GM12865 (cell line): ENCODE measurements around the gene CDPF1.

Experiments
- DNase-seq: peaks from one replicate; pipeline ENCODE4 v3.0.0; 2010; ENCODE audit warnings: low read depth
- H3K4me3 ChIP-seq: 2 replicates; pipeline ENCODE4 v1.5.1; 2011; ENCODE audit warnings: mild to moderate bottlenecking, low read depth, low read length, control low read depth
- CTCF ChIP-seq: IDR thresholded peaks from 2 replicates; pipeline ENCODE4 v1.5.1; 2011; ENCODE audit warnings: low read length, control low read depth, low read depth, inconsistent platforms; ENCODE audit not compliant: insufficient read depth; ENCODE audit errors: missing control alignments

CDPF1 gene

GRCh38 chr22:46280063-46280817, 30.1 kb upstream of the CDPF1 start:
- no peak for TF ChIP-seq CTCF
- no peak for DNase-seq

DNA sequence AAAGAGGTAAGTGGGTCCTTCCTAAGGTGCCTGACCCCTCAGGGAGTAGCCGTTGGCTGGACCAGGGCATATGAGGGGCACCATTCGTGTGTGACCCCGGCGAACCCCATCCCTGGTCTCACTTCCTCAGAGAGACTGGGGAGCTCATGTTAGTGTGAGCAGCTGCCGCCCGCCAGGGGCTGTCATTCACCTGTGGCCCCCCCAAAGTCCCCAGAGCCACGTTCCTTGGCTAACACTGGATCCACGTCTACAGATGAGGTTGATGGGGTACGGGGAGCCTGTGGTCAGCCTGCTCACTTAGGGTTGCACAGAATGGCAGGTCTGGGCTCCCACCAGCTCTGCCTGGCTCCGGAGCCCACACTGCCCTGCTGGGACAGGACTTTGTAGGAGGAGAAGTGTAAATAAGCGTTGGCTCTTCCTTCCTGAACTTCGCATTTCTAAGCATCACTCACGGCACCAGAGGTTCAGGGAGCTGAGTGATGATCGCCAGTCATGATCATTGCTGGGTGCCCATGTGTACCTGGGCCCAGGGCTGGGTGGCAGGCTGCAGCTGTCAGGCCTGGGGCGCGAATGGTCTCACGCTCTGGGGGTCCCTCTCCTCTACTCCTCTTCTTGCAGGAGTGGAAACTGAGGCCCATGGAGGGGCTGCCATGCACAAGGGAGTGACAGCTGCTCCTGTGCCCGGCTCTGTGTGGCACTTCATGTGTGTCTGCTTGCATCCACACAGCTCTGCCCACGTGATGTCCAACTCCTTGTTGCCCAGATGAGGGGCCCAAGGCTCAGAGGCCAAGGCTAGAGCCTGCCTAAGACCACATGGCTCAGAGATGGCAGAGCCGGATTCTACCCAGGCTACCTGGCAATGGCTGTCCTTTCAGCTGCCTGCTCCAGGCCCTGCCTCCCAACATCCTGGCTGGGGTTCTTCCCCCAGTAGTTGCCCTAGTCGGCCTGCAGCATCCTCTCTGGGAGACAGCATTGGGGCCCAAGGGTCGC, 28.9 kb upstream of the CDPF1 start:
- DNase-seq: no peak
- TF ChIP-seq CTCF: no peak
- no peak overlapping the region for H3K4me3 ChIP-seq

More at GRCh38 chr22:46280063-46280817, 30.1 kb upstream of the CDPF1 start:
- no peak overlapping the region for H3K4me3 ChIP-seq

DNA sequence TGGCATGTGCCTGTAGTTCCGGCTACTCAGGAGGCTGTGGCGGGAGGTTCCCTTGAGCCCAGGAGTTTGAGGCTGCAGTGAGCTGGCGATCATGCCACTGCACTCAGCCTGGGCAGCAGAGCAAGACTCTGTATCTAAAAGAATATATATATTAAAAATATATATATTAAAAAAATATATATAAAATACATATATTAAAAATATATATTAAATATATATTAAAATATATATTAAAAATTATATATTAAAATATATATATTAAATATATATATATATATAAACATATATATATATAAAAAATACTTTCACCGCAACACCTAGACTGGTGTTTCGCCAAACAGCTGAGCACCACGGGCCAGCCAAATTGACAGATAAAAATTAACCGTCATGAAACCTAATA, 26.5 kb upstream of the CDPF1 start:
- no peak for DNase-seq
- no peak for TF ChIP-seq CTCF
- H3K4me3 ChIP-seq: no peak overlapping the region

DNA sequence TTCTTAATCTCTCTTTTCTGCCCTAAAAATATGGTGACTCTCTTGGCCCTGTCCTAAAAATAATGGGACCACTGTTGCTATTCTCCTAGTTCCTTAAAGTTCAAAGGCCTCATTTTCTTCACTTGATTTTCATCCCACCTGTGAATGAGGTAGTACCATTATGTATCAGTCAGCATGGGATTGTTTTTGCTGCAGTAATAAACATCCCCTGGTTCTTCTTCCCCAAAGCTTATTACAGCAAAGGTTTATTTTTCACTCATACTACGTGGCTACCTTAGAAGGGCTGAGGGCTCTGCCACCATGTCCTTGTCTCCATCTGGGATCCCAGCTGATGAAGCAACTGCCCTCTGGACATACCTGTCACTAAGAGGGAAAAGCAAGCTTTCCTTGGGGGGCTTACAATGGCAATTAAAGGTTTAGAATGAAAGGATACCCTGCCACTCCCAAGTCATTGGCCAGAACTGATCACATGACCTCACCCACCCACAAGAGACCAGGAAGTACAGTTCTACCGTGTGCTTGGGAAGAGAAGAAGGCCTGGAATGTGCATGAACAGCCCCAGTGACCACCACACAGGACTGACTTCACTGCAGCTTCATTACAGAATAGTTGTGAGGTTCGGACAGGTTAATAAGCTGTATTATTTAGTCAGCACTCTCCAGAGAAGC, 25.5 kb upstream of the CDPF1 start:
- no peak overlapping the region for H3K4me3 ChIP-seq
- no peak for TF ChIP-seq CTCF
- DNase-seq: no peak

GRCh38 chr22:46274381-46274780, 24.3 kb upstream of the CDPF1 start:
- H3K4me3 ChIP-seq: no peak overlapping the region
- no peak for DNase-seq
- no peak for TF ChIP-seq CTCF

DNA sequence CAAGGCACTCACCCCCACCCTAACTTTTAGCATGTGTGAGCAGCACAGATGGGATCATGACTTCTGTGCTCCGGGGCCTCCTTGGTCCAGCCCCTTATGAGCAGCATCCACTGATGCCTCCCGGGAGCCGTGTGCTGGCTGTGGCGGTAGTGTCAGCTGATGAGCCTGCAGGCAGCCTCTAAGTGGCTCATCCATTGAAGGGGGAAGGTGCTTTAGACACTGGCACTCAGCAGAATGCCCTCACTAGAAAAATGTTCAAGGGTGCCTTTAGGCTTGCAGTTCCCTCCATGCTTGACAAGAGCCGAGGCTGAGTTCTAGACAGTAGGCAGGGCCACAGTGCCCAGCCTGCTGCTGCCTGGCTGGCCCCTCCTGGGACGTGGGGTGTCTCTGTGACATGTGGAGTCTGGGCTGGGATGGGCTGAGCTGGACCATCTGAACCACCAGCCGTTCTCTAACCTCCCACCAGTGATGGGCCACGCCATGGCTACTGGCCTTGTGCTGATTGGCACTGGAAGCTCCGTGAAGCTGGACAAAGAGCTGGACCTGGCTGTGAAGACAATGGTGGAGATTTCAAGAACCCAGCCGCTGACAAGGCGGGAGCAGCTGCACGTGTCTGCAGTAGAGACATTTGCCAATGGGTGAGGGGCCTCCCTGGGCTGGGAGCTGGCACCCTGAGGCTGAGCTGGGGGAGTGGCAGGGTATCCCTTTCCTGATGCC, 23.5 kb upstream of the CDPF1 start:
- TF ChIP-seq CTCF: no peak
- no peak overlapping the region for H3K4me3 ChIP-seq
- DNase-seq: no peak
